ENCODE data around the gene FITM2.

- TF ChIP-seq CTCF (IDR thresholded peaks at IDR 0.05; ENCODE audit: low read depth, low read length, poor library complexity, severe bottlenecking) = no peak
- TF ChIP-seq EZH2phosphoT487 (IDR thresholded peaks at IDR 0.05; ENCODE audit: borderline replicate concordance, low read length) = no peak
Observed at GRCh38 chr20:44255942-44256341, 55.1 kb downstream of the FITM2 start.

All from DOHH2 (cell line).